Measurements from ENCODE around the gene LIN9.

DNA sequence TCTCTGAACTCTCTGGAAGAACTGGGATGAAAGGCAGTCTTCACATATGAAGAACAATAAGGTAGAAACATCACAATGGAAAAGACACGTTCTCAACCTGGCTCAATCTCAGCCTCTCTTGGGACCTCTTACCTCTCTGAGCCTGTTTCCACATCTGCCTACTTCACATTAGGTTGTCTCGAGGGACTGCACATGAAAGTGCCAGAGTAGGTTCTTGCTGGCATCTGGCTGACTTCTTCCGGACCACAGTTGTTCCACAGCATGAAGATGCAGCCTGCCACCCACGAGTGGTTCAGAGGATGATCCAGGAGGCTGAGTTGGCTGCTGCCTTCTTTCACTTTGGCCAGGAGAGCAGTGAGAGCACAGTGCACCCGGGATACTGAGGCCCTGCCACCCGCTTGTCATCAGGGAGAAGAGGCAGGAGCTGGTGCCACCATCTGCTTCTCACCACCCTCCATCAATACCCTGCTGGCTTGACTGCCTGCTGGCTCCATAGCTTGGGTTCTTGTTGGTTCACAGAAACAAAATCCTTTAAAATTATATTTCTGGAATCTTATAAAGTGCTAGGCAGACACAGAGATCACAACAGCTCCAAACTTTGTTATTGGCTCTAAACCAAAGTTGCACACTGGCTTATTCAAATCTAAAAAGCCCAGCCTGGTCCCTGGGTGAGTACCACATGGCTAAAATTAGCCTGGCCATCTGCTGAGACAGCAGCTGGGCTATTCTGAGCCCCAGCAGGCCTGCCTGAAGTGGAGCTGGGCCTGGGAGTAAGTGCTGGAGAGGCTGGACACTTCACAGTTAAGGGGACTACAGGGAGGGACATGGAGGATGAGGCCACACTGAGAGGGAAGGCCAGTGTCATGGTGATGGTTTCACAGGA, 46.9 kb upstream of the LIN9 start:
- TF ChIP-seq POLR2AphosphoS5 (IDR thresholded peaks at IDR 0.05): peak in 1 of 3 donors; percentile 20
- TF ChIP-seq, protein P1, sequence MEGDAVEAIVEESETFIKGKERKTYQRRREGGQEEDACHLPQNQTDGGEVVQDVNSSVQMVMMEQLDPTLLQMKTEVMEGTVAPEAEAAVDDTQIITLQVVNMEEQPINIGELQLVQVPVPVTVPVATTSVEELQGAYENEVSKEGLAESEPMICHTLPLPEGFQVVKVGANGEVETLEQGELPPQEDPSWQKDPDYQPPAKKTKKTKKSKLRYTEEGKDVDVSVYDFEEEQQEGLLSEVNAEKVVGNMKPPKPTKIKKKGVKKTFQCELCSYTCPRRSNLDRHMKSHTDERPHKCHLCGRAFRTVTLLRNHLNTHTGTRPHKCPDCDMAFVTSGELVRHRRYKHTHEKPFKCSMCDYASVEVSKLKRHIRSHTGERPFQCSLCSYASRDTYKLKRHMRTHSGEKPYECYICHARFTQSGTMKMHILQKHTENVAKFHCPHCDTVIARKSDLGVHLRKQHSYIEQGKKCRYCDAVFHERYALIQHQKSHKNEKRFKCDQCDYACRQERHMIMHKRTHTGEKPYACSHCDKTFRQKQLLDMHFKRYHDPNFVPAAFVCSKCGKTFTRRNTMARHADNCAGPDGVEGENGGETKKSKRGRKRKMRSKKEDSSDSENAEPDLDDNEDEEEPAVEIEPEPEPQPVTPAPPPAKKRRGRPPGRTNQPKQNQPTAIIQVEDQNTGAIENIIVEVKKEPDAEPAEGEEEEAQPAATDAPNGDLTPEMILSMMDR (IDR thresholded peaks at IDR 0.05 in 8 of 11, conservative IDR thresholded peaks at IDR 0.05 in 3 of 11): no peak
